Right lobe of liver (tissue), 4 donors: Measurements from ENCODE around the gene GATB.

ENCODE experiments used
- POLR2A ChIP-seq: fragments of 450-650 bp; IDR thresholded peaks from one replicate; pipeline ENCODE4 v1.6.1; 2017; ENCODE audit warnings: antibody characterized with exemption, mild to moderate bottlenecking
- TF ChIP-seq, protein P1 (sequence below), 4 donors: fragments of 200-600 bp in 3 of 4; fragments of 450-650 bp in 1 of 4; IDR thresholded peaks; one replicate each; pipeline versions ENCODE4 v1.5.1 to v1.8.0; 2016 to 2022; ENCODE audit warnings: antibody characterized with exemption in 4 of 4, mild to moderate bottlenecking in 2 of 4
- donor health status: DM: no; HTN: no; CAD: no.
- donor health status: DM: no; HTN: no; CAD: no.
- donor health status: DM: no; HTN: yes; CAD: no.

DNA sequence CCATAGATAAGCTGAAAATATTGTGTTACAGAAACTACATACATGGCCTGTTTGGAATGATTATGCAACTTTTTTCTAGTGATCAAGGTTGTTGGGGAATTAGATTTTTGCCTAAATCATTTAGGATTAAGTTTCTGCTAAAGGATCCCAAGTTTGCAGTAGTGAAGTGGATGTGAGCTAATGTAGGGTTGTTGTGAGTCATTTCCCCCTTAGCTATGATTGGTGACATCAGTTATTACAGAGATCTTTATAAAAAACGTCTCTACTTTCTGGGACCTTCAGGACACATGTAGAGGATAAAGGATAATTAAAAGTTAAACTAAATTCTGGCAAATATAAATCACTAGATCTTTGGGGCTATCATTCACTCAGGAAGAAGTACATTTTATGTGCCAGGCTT lies 133.3 kb downstream of the GATB start:
- TF ChIP-seq, protein P1, sequence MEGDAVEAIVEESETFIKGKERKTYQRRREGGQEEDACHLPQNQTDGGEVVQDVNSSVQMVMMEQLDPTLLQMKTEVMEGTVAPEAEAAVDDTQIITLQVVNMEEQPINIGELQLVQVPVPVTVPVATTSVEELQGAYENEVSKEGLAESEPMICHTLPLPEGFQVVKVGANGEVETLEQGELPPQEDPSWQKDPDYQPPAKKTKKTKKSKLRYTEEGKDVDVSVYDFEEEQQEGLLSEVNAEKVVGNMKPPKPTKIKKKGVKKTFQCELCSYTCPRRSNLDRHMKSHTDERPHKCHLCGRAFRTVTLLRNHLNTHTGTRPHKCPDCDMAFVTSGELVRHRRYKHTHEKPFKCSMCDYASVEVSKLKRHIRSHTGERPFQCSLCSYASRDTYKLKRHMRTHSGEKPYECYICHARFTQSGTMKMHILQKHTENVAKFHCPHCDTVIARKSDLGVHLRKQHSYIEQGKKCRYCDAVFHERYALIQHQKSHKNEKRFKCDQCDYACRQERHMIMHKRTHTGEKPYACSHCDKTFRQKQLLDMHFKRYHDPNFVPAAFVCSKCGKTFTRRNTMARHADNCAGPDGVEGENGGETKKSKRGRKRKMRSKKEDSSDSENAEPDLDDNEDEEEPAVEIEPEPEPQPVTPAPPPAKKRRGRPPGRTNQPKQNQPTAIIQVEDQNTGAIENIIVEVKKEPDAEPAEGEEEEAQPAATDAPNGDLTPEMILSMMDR (IDR thresholded peaks at IDR 0.05), result no peak
- TF ChIP-seq POLR2A, result no peak
